Measurements from ENCODE around the gene ARMH4. TPM values are rescaled to one million over a fixed set of nuclear protein-coding genes. Genes with fewer than 3 reads are reported as not detected.

ARMH4 gene
- total and polyA plus RNA-seq, 2 donors (not counting 1 experiment from before 2014, with no cell fraction given), result not detected

GRCh38 chr14:58104808-58105207 is 47.2 kb downstream of the ARMH4 start:
- Histone ChIP-seq H3K27ac (ENCODE audit: low read length in 2 of 2) (no peak overlapping the region), H3K79me2 (ENCODE audit: control insufficient read depth, insufficient read depth, low read length) (no peaks in the 10 kb centered on the region), H2AFZ (ENCODE audit: insufficient read depth, low read depth, low read length, poor library complexity, severe bottlenecking) (no peak overlapping the region), H3K4me2 (replicated peaks; ENCODE audit: low read depth, low read length, poor library complexity, severe bottlenecking) (no peak overlapping the region), H3K4me1 (ENCODE audit: control insufficient read depth in 2 of 2, insufficient read depth in 2 of 2, low read length in 2 of 2) (no peaks in the 10 kb centered on the region), H3K9ac (ENCODE audit: low read length) (no peak overlapping the region), H3K9me3 (ENCODE audit: control extremely low read depth in 1 of 3, control insufficient read depth in 2 of 3, insufficient read depth in 1 of 3, low read length in 2 of 3) (no peaks in the 10 kb centered on the region), H4K20me1 (ENCODE audit: control insufficient read depth, insufficient read depth, low read length, poor library complexity, severe bottlenecking) (no peaks in the 10 kb centered on the region), H3K27me3 (replicated peaks in 1 of 4; ENCODE audit: control extremely low read depth in 1 of 4, control insufficient read depth in 3 of 4, insufficient read depth in 4 of 4, low read length in 3 of 4) (no peaks in the 10 kb centered on the region), H3K4me3 (ENCODE audit: control extremely low read depth in 1 of 5, extremely low read depth in 1 of 5, insufficient read depth in 1 of 5, low read depth in 2 of 5, low read length in 4 of 5) (no peak overlapping the region), H3K36me3 (replicated peaks in 1 of 2; ENCODE audit: control extremely low read depth in 1 of 2, control insufficient read depth in 1 of 2, extremely low read depth in 1 of 2, insufficient read depth in 2 of 2, low read length in 1 of 2) (no peaks in the 10 kb centered on the region)
- no peak for DNase-seq
- 83% methylated on average over 1 of the region's 2 CpGs for WGBS (ENCODE audit: insufficient coverage)
- TF ChIP-seq CTCF (IDR thresholded peaks at IDR 0.05), result no peak
- TF ChIP-seq EZH2 (IDR thresholded peaks at IDR 0.05; ENCODE audit: borderline replicate concordance, insufficient read depth, low read depth, low read length, poor library complexity, severe bottlenecking), result no peak
- intact Hi-C loops (cut with micrococcal nuclease), result no loop called here
- ATAC-seq (ENCODE audit: low read depth), result no peak
- POLR2A ChIA-PET, result no interaction called here
- Mint-ChIP-seq H3K4me3 (no peak overlapping the region), H3K9me3 (ENCODE audit: insufficient read depth) (no peaks in the 10 kb centered on the region), H3K27me3 (peaks cover 13% of the 10 kb centered on the region), H3K27ac (no peak overlapping the region), H3K4me1 (no peaks in the 10 kb centered on the region)
- CTCF ChIA-PET, result no interaction called here

GRCh38 chr14:58100735-58101368 is 51.2 kb downstream of the ARMH4 start:
- TF ChIP-seq CTCF (IDR thresholded peaks at IDR 0.05), result no peak
- no peak for TF ChIP-seq EZH2 (IDR thresholded peaks at IDR 0.05; ENCODE audit: borderline replicate concordance, insufficient read depth, low read depth, low read length, poor library complexity, severe bottlenecking)
- no peaks in the 10 kb centered on the region for H3K36me3 ChIP-seq (replicated peaks in 1 of 2; ENCODE audit: control extremely low read depth in 1 of 2, control insufficient read depth in 1 of 2, extremely low read depth in 1 of 2, insufficient read depth in 2 of 2, low read length in 1 of 2)
- Mint-ChIP-seq H3K4me3 (no peak overlapping the region), H3K4me1 (no peaks in the 10 kb centered on the region), H3K27me3 (peaks cover 12% of the 10 kb centered on the region), H3K27ac (no peak overlapping the region), H3K9me3 (ENCODE audit: insufficient read depth) (no peaks in the 10 kb centered on the region)
- no peaks in the 10 kb centered on the region for H3K79me2 ChIP-seq (ENCODE audit: control insufficient read depth, insufficient read depth, low read length)
- no peaks in the 10 kb centered on the region for H3K27me3 ChIP-seq (replicated peaks in 1 of 4; ENCODE audit: control extremely low read depth in 1 of 4, control insufficient read depth in 3 of 4, insufficient read depth in 4 of 4, low read length in 3 of 4)
- intact Hi-C loops (cut with micrococcal nuclease), result no loop called here
- no peak overlapping the region for H3K4me3 ChIP-seq (ENCODE audit: control extremely low read depth in 1 of 5, extremely low read depth in 1 of 5, insufficient read depth in 1 of 5, low read depth in 2 of 5, low read length in 4 of 5)
- DNase-seq (no peak), ATAC-seq (ENCODE audit: low read depth) (no peak)
- no peak overlapping the region for H2AFZ ChIP-seq (ENCODE audit: insufficient read depth, low read depth, low read length, poor library complexity, severe bottlenecking)
- CTCF ChIA-PET, result no interaction called here
- H3K4me2 ChIP-seq (replicated peaks; ENCODE audit: low read depth, low read length, poor library complexity, severe bottlenecking), result no peak overlapping the region
- no peaks in the 10 kb centered on the region for H3K4me1 ChIP-seq (ENCODE audit: control insufficient read depth in 2 of 2, insufficient read depth in 2 of 2, low read length in 2 of 2)
- no peak overlapping the region for H3K27ac ChIP-seq (ENCODE audit: low read length in 2 of 2)
- H4K20me1 ChIP-seq (ENCODE audit: control insufficient read depth, insufficient read depth, low read length, poor library complexity, severe bottlenecking), result no peaks in the 10 kb centered on the region
- POLR2A ChIA-PET, result no interaction called here
- 93% methylated on average over 3 of the region's 4 CpGs for WGBS (ENCODE audit: insufficient coverage)
- no peak overlapping the region for H3K9ac ChIP-seq (ENCODE audit: low read length)
- H3K9me3 ChIP-seq (ENCODE audit: control extremely low read depth in 1 of 3, control insufficient read depth in 2 of 3, insufficient read depth in 1 of 3, low read length in 2 of 3), result no peaks in the 10 kb centered on the region

All from B cell (primary cell).